NCI-H446 (cell line): ENCODE results near the gene IGF1.

Experiments
- DNase-seq, 2 experiments: peaks; one replicate each; lab custom pipeline; 2025; lab: John Stamatoyannopoulos, UW

IGF1 gene

GRCh38 chr12:102480406-102480805 lies at the start of gene IGF1:
Gene IGF1 (minus strand): TSS chr12:102480563. CDS start chr12:102480381, 182 bp downstream.
- no peak for DNase-seq

- DNase-seq, result no peak
Measured at GRCh38 chr12:102528111-102528510, 47.7 kb upstream of the IGF1 start.

GRCh38 chr12:102527171-102527720 lies 46.9 kb upstream of the IGF1 start:
- no peak for DNase-seq

GRCh38 chr12:102526656-102527055 lies 46.3 kb upstream of the IGF1 start:
- no peak for DNase-seq

- DNase-seq, result no peak
Measured at GRCh38 chr12:102522768-102523167, 42.4 kb upstream of the IGF1 start.

- DNase-seq, result no peak
Measured at GRCh38 chr12:102521662-102522277, 41.4 kb upstream of the IGF1 start.

- DNase-seq, result no peak
Measured at GRCh38 chr12:102518871-102519270, 38.5 kb upstream of the IGF1 start.

GRCh38 chr12:102514696-102515095 lies 34.3 kb upstream of the IGF1 start:
- no peak for DNase-seq

- no peak for DNase-seq
Measured at GRCh38 chr12:102513739-102514138, 33.4 kb upstream of the IGF1 start.

- no peak for DNase-seq
Measured at GRCh38 chr12:102513272-102513671, 32.9 kb upstream of the IGF1 start.

GRCh38 chr12:102512523-102512922 lies 32.2 kb upstream of the IGF1 start:
- no peak for DNase-seq

GRCh38 chr12:102511575-102511974 lies 31.2 kb upstream of the IGF1 start:
- no peak for DNase-seq

- no peak for DNase-seq
Measured at GRCh38 chr12:102510463-102510862, 30.1 kb upstream of the IGF1 start.

GRCh38 chr12:102510031-102510430 lies 29.7 kb upstream of the IGF1 start:
- no peak for DNase-seq

- no peak for DNase-seq
Measured at GRCh38 chr12:102509123-102509626, 28.8 kb upstream of the IGF1 start.

- DNase-seq, result no peak
Measured at GRCh38 chr12:102508052-102508451, 27.7 kb upstream of the IGF1 start.

- no peak for DNase-seq
Measured at GRCh38 chr12:102507301-102507700, 26.9 kb upstream of the IGF1 start.

- DNase-seq, result no peak
Measured at GRCh38 chr12:102504871-102505270, 24.5 kb upstream of the IGF1 start.

GRCh38 chr12:102504280-102504679 lies 23.9 kb upstream of the IGF1 start:
- no peak for DNase-seq

- DNase-seq, result no peak
Measured at GRCh38 chr12:102503831-102504230, 23.5 kb upstream of the IGF1 start.

- no peak for DNase-seq
Measured at GRCh38 chr12:102503056-102503681, 22.8 kb upstream of the IGF1 start.

GRCh38 chr12:102501773-102502172 lies 21.4 kb upstream of the IGF1 start:
- no peak for DNase-seq

- DNase-seq, result no peak
Measured at GRCh38 chr12:102498471-102498870, 18.1 kb upstream of the IGF1 start.
